ENCODE results near the gene HSDL1. TPM values are rescaled to one million over a fixed set of nuclear protein-coding genes. Genes with fewer than 3 reads are reported as not detected.

The HSDL1 gene
- total RNA-seq, 1 donor from 2014 or later, result 22.5 TPM

GRCh38 chr16:84085773-84086172 lies 59.2 kb downstream of the HSDL1 start:
- no peaks in the 10 kb centered on the region for H3K27me3 ChIP-seq (ENCODE audit: low read depth)
- H3K36me3 ChIP-seq, result peaks cover 95% of the 10 kb centered on the region
- no peak for TF ChIP-seq CTCF (IDR thresholded peaks at IDR 0.05)
- H3K4me1 ChIP-seq, result no peaks in the 10 kb centered on the region
- no peak overlapping the region for H3K27ac ChIP-seq
- intact Hi-C loops (cut with DNase I), result no loop called here
- H3K4me3 ChIP-seq, result no peak overlapping the region
- ATAC-seq, result no peak
- H3K9me3 ChIP-seq, result no peaks in the 10 kb centered on the region
- no peak for DNase-seq

- Histone ChIP-seq H3K27me3 (ENCODE audit: low read depth) (no peaks in the 10 kb centered on the region), H3K4me1 (no peaks in the 10 kb centered on the region), H3K36me3 (peaks cover 95% of the 10 kb centered on the region), H3K9me3 (no peaks in the 10 kb centered on the region), H3K27ac (no peak overlapping the region), H3K4me3 (no peak overlapping the region)
- no peak for TF ChIP-seq CTCF (IDR thresholded peaks at IDR 0.05)
- ATAC-seq, result no peak
- intact Hi-C loops (cut with DNase I), result no loop called here
- DNase-seq, result no peak
Measured at GRCh38 chr16:84085271-84085667, 59.7 kb downstream of the HSDL1 start.

- Histone ChIP-seq H3K27ac (no peak overlapping the region), H3K9me3 (no peaks in the 10 kb centered on the region), H3K4me3 (no peak overlapping the region), H3K27me3 (ENCODE audit: low read depth) (no peaks in the 10 kb centered on the region), H3K36me3 (peaks cover 95% of the 10 kb centered on the region), H3K4me1 (no peaks in the 10 kb centered on the region)
- peak; percentile 70 for DNase-seq
- peak; percentile 69 for TF ChIP-seq CTCF (IDR thresholded peaks at IDR 0.05)
- intact Hi-C loops (cut with DNase I), result no loop called here
- ATAC-seq, result peak; percentile 83 to 92
Measured at GRCh38 chr16:84084570-84085270, 60.3 kb downstream of the HSDL1 start.

GRCh38 chr16:84082835-84083569 lies 62.0 kb downstream of the HSDL1 start:
- Histone ChIP-seq H3K27ac (no peak overlapping the region), H3K36me3 (peaks cover 95% of the 10 kb centered on the region), H3K4me3 (no peak overlapping the region), H3K27me3 (ENCODE audit: low read depth) (no peaks in the 10 kb centered on the region), H3K9me3 (no peaks in the 10 kb centered on the region), H3K4me1 (no peaks in the 10 kb centered on the region)
- DNase-seq, result no peak
- intact Hi-C loops (cut with DNase I), result no loop called here
- peak in 1 of 2 donors; percentile 31 for ATAC-seq
- no peak for TF ChIP-seq CTCF (IDR thresholded peaks at IDR 0.05)

GRCh38 chr16:84082110-84082509 lies 62.9 kb downstream of the HSDL1 start:
- intact Hi-C loops (cut with DNase I), result no loop called here
- no peaks in the 10 kb centered on the region for H3K4me1 ChIP-seq
- H3K27me3 ChIP-seq (ENCODE audit: low read depth), result no peaks in the 10 kb centered on the region
- DNase-seq (no peak), ATAC-seq (no peak)
- H3K4me3 ChIP-seq, result no peak overlapping the region
- TF ChIP-seq CTCF (IDR thresholded peaks at IDR 0.05), result no peak
- no peaks in the 10 kb centered on the region for H3K9me3 ChIP-seq
- peaks cover 97% of the 10 kb centered on the region for H3K36me3 ChIP-seq
- H3K27ac ChIP-seq, result no peak overlapping the region
